Testis (tissue), 2 donors: Measurements from ENCODE around the gene STRIP1.

Experiments used
- POLR2A ChIP-seq: fragments of 450-650 bp; IDR thresholded peaks from one replicate; pipeline ENCODE4 v1.6.1; 2017; ENCODE audit warnings: antibody characterized with exemption, mild to moderate bottlenecking, moderate library complexity
- TF ChIP-seq, protein P1 (sequence below), 3 experiments: fragments of 450-650 bp in 2 of 3; fragments of 200-600 bp in 1 of 3; sonication (generic) in 1 of 3; IDR thresholded peaks; one replicate each; pipeline ENCODE4 v1.5.1; 2016 to 2019; ENCODE audit warnings: antibody characterized with exemption in 3 of 3, mild to moderate bottlenecking in 2 of 3, moderate library complexity in 1 of 3

DNA sequence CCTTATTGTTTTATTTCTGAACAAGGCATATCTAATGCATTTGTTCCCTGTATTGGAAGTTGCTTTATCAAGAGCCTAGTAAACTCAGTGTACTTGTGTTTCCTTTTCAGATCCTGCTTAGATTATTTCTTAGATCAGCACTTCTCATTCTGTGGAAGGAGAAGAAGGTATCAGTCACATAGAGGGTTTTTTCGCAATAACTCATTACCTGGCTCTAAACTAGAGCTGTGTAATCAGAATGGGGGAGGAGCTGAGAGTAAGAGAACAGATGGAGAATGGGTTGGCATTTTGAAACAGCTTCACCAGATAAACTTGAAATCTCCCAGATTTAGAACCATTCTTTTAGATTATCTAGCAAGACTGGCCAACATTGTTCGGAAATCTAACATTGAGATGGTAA, 38.9 kb upstream of the STRIP1 start:
- TF ChIP-seq, protein P1, sequence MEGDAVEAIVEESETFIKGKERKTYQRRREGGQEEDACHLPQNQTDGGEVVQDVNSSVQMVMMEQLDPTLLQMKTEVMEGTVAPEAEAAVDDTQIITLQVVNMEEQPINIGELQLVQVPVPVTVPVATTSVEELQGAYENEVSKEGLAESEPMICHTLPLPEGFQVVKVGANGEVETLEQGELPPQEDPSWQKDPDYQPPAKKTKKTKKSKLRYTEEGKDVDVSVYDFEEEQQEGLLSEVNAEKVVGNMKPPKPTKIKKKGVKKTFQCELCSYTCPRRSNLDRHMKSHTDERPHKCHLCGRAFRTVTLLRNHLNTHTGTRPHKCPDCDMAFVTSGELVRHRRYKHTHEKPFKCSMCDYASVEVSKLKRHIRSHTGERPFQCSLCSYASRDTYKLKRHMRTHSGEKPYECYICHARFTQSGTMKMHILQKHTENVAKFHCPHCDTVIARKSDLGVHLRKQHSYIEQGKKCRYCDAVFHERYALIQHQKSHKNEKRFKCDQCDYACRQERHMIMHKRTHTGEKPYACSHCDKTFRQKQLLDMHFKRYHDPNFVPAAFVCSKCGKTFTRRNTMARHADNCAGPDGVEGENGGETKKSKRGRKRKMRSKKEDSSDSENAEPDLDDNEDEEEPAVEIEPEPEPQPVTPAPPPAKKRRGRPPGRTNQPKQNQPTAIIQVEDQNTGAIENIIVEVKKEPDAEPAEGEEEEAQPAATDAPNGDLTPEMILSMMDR (IDR thresholded peaks at IDR 0.05) = no peak
- no peak for TF ChIP-seq POLR2A
